Left colon (tissue), 2 donors: ENCODE results near the gene EFS. TPM values are rescaled to one million over a fixed set of nuclear protein-coding genes. Genes with fewer than 3 reads are reported as not detected.
A peak's percentile ranks its signal among the peaks of the same experiment; 100 is the strongest.
"Not testable (repeated sequence)": the region's sequence is repeated elsewhere in the genome, so short reads cannot be mapped to it uniquely, and the experiment has no call there.

Experiments used
- ATAC-seq: fragments of 200-7000 bp; cut with Tn5 transposase; one replicate; pipeline ENCODE4 v1.9.1; 2020; ENCODE audit warnings: mild to moderate bottlenecking, moderate library complexity
- DNase-seq, 2 donors: peaks; one replicate each; pipeline ENCODE4 v3.0.0-alpha.2; 2020
- intact Hi-C, 2 donors: fragments of 100-400 bp; cut with DNase I in 1 of 2; cut with micrococcal nuclease in 1 of 2; formaldehyde crosslinking; loops; one replicate each; pipeline versions ENCODE4 v1.11.2 to v1.14.0; 2022; cut with DNase I, micrococcal nuclease
- total RNA-seq, 2 donors: library from RNA; stranded (reverse); fragmentation: NEBNext Ultra II Directional; extraction: Animal tissue kit (Norgen Biotek cat#: 25700); gene quantifications; one replicate each; pipeline ENCODE4 v1.2.1, GENCODE V29; 2021
- donor health status: DM: no; HTN: no; CAD: no.
- donor health status: DM: yes; HTN: yes; CAD: no.

The EFS gene
- total RNA-seq, 2 donors from 2014 or later, result 1.1 to 3.1 TPM

GRCh38 chr14:23348297-23348655, 16.7 kb downstream of the EFS start:
- intact Hi-C loops, result no loop called here
- ATAC-seq (no peak), DNase-seq (no peak)

GRCh38 chr14:23347406-23348296, 17.3 kb downstream of the EFS start:
- DNase-seq, result no peak
- no peak for ATAC-seq
- intact Hi-C loops, result no loop called here

GRCh38 chr14:23346693-23347405, 18.1 kb downstream of the EFS start:
- DNase-seq (no peak), ATAC-seq (no peak)
- intact Hi-C loops, result no loop called here

GRCh38 chr14:23345987-23346692, 18.8 kb downstream of the EFS start:
- ATAC-seq, result no peak
- no peak for DNase-seq
- intact Hi-C loops, result no loop called here

- DNase-seq, result no peak
- no peak for ATAC-seq
- intact Hi-C loops, result no loop called here
Observed at GRCh38 chr14:23344481-23344880, 20.5 kb downstream of the EFS start.

GRCh38 chr14:23339506-23340268, 25.3 kb downstream of the EFS start:
- DNase-seq (no peak), ATAC-seq (no peak)
- intact Hi-C loops, result no loop called here

GRCh38 chr14:23335623-23336022, 29.3 kb downstream of the EFS start:
- ATAC-seq (no peak), DNase-seq (no peak)
- intact Hi-C loops, result no loop called here

GRCh38 chr14:23327947-23328744, 36.8 kb downstream of the EFS start:
- DNase-seq (peak; percentile 54 to 72), ATAC-seq (peak; percentile 76)
- intact Hi-C loops, result loop anchor here in 1 of 2 donors (2.0 to 10.0 kb wide), 2 partner anchors 53 to 137 kb away; partner anchors contain the start of gene NGDN

- ATAC-seq, result no peak
- no peak for DNase-seq
- intact Hi-C loops, result loop anchor here in 1 of 2 donors (10.0 kb wide), 1 partner anchor 138 kb away; the partner anchor contains the start of gene NGDN
Observed at GRCh38 chr14:23326491-23327332, 38.3 kb downstream of the EFS start.

- DNase-seq, ATAC-seq: not testable (repeated sequence)
- intact Hi-C loops, result loop anchor here in 1 of 2 donors (10.0 kb wide), 1 partner anchor 139 kb away; the partner anchor contains the start of gene NGDN
Observed at GRCh38 chr14:23325746-23326145, 39.2 kb downstream of the EFS start.

- intact Hi-C loops, result loop anchor here in 1 of 2 donors (10.0 kb wide), 1 partner anchor 140 kb away; the partner anchor contains the start of gene NGDN
- no peak for ATAC-seq
- DNase-seq, result no peak
Observed at GRCh38 chr14:23324993-23325392, 40.0 kb downstream of the EFS start.

- DNase-seq (no peak), ATAC-seq (no peak)
- intact Hi-C loops, result loop anchor here in 1 of 2 donors (10.0 kb wide), 1 partner anchor 140 kb away; the partner anchor contains the start of gene NGDN
Observed at GRCh38 chr14:23324455-23324846, 40.5 kb downstream of the EFS start.

- ATAC-seq, result no peak
- DNase-seq, result no peak
- intact Hi-C loops, result loop anchor here in 1 of 2 donors (10.0 kb wide), 1 partner anchor 141 kb away; the partner anchor contains the start of gene NGDN
Observed at GRCh38 chr14:23323838-23324454, 41.0 kb downstream of the EFS start.

- no peak for DNase-seq
- intact Hi-C loops, result loop anchor here in 1 of 2 donors (10.0 kb wide), 1 partner anchor 142 kb away; the partner anchor contains the start of gene NGDN
- no peak for ATAC-seq
Observed at GRCh38 chr14:23322568-23323517, 42.1 kb downstream of the EFS start.
